Common myeloid progenitor, CD34-positive (primary cell): ENCODE results near the gene AMPD2.
A peak's percentile ranks its signal among the peaks of the same experiment; 100 is the strongest.
"Not testable (repeated sequence)": the region's sequence is repeated elsewhere in the genome, so short reads cannot be mapped to it uniquely, and the experiment has no call there.

Source experiments
- CTCF ChIA-PET: fragments of 350-600 bp; sonication (Branson Sonifier 250); formaldehyde crosslinking; loops from one replicate; lab custom pipeline; 2021; ENCODE audit warnings: antibody characterized with exemption; lab: Charles Lee
- POLR2A ChIA-PET: fragments of 350-600 bp; sonication (Branson Sonifier 250); formaldehyde crosslinking; loops from one replicate; lab custom pipeline; 2021; ENCODE audit warnings: antibody characterized with exemption; lab: Charles Lee
- DNase-seq, 3 donors: peaks; one replicate each; pipeline versions ENCODE4 v3.0.0 to v3.0.0-alpha.2; 2013
- H3K27ac ChIP-seq, 2 experiments: 1 replicate in 1 of 2; 2 replicates in 1 of 2; pipeline ENCODE4 v1.7.0; 2013; ENCODE audit warnings: inconsistent platforms in 2 of 2, low read length in 2 of 2, mild to moderate bottlenecking in 2 of 2, low read depth in 1 of 2, moderate library complexity in 1 of 2; ENCODE audit not compliant: severe bottlenecking in 2 of 2, insufficient read depth in 1 of 2, poor library complexity in 1 of 2
- H3K27me3 ChIP-seq, 5 experiments: replicated peaks in 2 of 5; 1 replicate in 3 of 5; 2 replicates in 2 of 5; pipeline versions ENCODE4 v1.6.1 to v1.7.0; 2013; ENCODE audit warnings: low read length in 4 of 5, mild to moderate bottlenecking in 2 of 5, moderate library complexity in 2 of 5, inconsistent platforms in 1 of 5; ENCODE audit not compliant: insufficient read depth in 5 of 5, control insufficient read depth in 4 of 5
- H3K36me3 ChIP-seq, 4 experiments: 1 replicate in 2 of 4; 2 replicates in 2 of 4; pipeline versions ENCODE4 v1.6.1 to v1.7.0; 2013; ENCODE audit warnings: low read length in 3 of 4, control low read depth in 1 of 4, mild to moderate bottlenecking in 1 of 4; ENCODE audit not compliant: control insufficient read depth in 4 of 4, insufficient read depth in 4 of 4
- H3K4me1 ChIP-seq, 4 experiments: 1 replicate in 3 of 4; 2 replicates in 1 of 4; pipeline versions ENCODE4 v1.6.1 to v1.7.1; 2013; ENCODE audit warnings: low read length in 3 of 4, mild to moderate bottlenecking in 3 of 4, control low read depth in 1 of 4, inconsistent platforms in 1 of 4, moderate library complexity in 1 of 4; ENCODE audit not compliant: control insufficient read depth in 4 of 4, insufficient read depth in 4 of 4; ENCODE audit errors: control extremely low read depth in 1 of 4
- H3K4me3 ChIP-seq, 7 experiments: 1 replicate in 4 of 7; 2 replicates in 3 of 7; pipeline versions ENCODE4 v1.5.1 to v1.7.0; 2013; ENCODE audit warnings: mild to moderate bottlenecking in 7 of 7, low read length in 6 of 7, moderate library complexity in 6 of 7, inconsistent platforms in 2 of 7, low read depth in 2 of 7, control low read depth in 1 of 7; ENCODE audit not compliant: insufficient read depth in 4 of 7, control insufficient read depth in 1 of 7; ENCODE audit errors: extremely low read depth in 1 of 7
- H3K9me3 ChIP-seq, 5 experiments: 1 replicate in 4 of 5; 2 replicates in 1 of 5; pipeline versions ENCODE4 v1.6.1 to v1.7.1; 2013; ENCODE audit warnings: low read length in 4 of 5, mild to moderate bottlenecking in 2 of 5, inconsistent platforms in 1 of 5, low read depth in 1 of 5, moderate library complexity in 1 of 5; ENCODE audit not compliant: control insufficient read depth in 4 of 5, insufficient read depth in 2 of 5; ENCODE audit errors: control extremely low read depth in 1 of 5
- WGBS: methylation state at CpG from one replicate; pipeline ENCODE4 v1.1.5; 2013; ENCODE audit not compliant: insufficient coverage; 5-methylcytosine and 5-hydroxymethylcytosine counted together

Gene AMPD2

GRCh38 chr1:109659997-109660690, 40.5 kb downstream of the AMPD2 start:
- POLR2A ChIA-PET = no interaction called here
- CTCF ChIA-PET = interaction anchor here (5.3 to 15.1 kb wide), 2 partner anchors 10 to 22 kb away, joined by 27 to 233 read pairs; no protein-coding TSS in a partner anchor

GRCh38 chr1:109660691-109661026, 41.0 kb downstream of the AMPD2 start:
- DNase-seq, H3K27ac ChIP-seq, POLR2A ChIA-PET, H3K27me3 ChIP-seq, H3K4me3 ChIP-seq, H3K9me3 ChIP-seq: not testable (repeated sequence)
- 67% methylated on average over 1 of the region's 4 CpGs for WGBS
- CTCF ChIA-PET = interaction anchor here (5.3 to 15.1 kb wide), 2 partner anchors 11 to 23 kb away, joined by 27 to 233 read pairs; no protein-coding TSS in a partner anchor
- Histone ChIP-seq H3K4me1 (peaks cover 3 to 31% (median 24%) of the 10 kb centered on the region in 4 experiments), H3K36me3 (peaks cover 0 to 23% (median 7%) of the 10 kb centered on the region in 4 experiments)

More at GRCh38 chr1:109659997-109660690, 40.5 kb downstream of the AMPD2 start:
- no peak for DNase-seq
- H3K27ac ChIP-seq = no peak overlapping the region
- H3K4me3 ChIP-seq = no peak overlapping the region
- no peaks in the 10 kb centered on the region for H3K27me3 ChIP-seq
- peaks cover 3 to 36% (median 29%) of the 10 kb centered on the region in 4 experiments for H3K4me1 ChIP-seq
- peaks cover 0 to 23% (median 7%) of the 10 kb centered on the region in 4 experiments for H3K36me3 ChIP-seq
- no peaks in the 10 kb centered on the region for H3K9me3 ChIP-seq
- WGBS = 78% methylated on average over 1 of the region's 5 CpGs

GRCh38 chr1:109661391-109661790, 41.8 kb downstream of the AMPD2 start:
- 86% methylated on average over 2 of the region's 2 CpGs for WGBS
- ChIA-PET CTCF (interaction anchor here (1.2 to 15.1 kb wide), 3 partner anchors 11 to 120 kb away, joined by 3 to 233 read pairs (median 27); no protein-coding TSS in a partner anchor), POLR2A (no interaction called here)
- H3K27me3 ChIP-seq = no peaks in the 10 kb centered on the region
- H3K27ac ChIP-seq = no peak overlapping the region
- H3K4me3 ChIP-seq = no peak overlapping the region
- no peaks in the 10 kb centered on the region for H3K9me3 ChIP-seq
- H3K36me3 ChIP-seq = peaks cover 0 to 23% (median 7%) of the 10 kb centered on the region in 4 experiments
- no peak for DNase-seq
- H3K4me1 ChIP-seq = peaks cover 3 to 24% (median 20%) of the 10 kb centered on the region in 4 experiments

GRCh38 chr1:109664671-109665070, 45.0 kb downstream of the AMPD2 start:
- no peak overlapping the region for H3K4me3 ChIP-seq
- ChIA-PET POLR2A (no interaction called here), CTCF (no interaction called here)
- H3K9me3 ChIP-seq = no peaks in the 10 kb centered on the region
- H3K27me3 ChIP-seq = no peaks in the 10 kb centered on the region
- H3K27ac ChIP-seq = no peak overlapping the region
- WGBS = no CpG with 5 or more reads among the region's 1 CpG
- DNase-seq = no peak
- H3K4me1 ChIP-seq = peaks cover 3 to 25% (median 21%) of the 10 kb centered on the region in 4 experiments
- H3K36me3 ChIP-seq = peaks cover 0 to 10% (median 6%) of the 10 kb centered on the region in 4 experiments

GRCh38 chr1:109667452-109668122, 48.0 kb downstream of the AMPD2 start, which contains the start of gene GSTM2:
GSTM2 (plus strand) TSS chr1:109668057; CDS start chr1:109668116, 59 bp downstream.
- CTCF ChIA-PET = interaction anchor here (0.6 to 1.6 kb wide), 5 partner anchors 10 to 153 kb away, joined by 3 to 7 read pairs (median 4); partner anchors contain the start of gene GSTM4
- Histone ChIP-seq H3K27ac (peak within 1 kb of the TSS in 1 of 2 experiments; percentile 29), H3K9me3 (no peaks in the 10 kb centered on the region), H3K27me3 (no peaks in the 10 kb centered on the region), H3K4me1 (peaks cover 0 to 25% (median 19%) of the 10 kb centered on the region in 4 experiments), H3K4me3 (peak within 1 kb of the TSS; percentile 27 to 76 (median 48)), H3K36me3 (no peaks in the 10 kb centered on the region)
- WGBS = 15% methylated on average over 10 of the region's 22 CpGs
- DNase-seq = peak; percentile 78 to 85 (median 82)
- POLR2A ChIA-PET = no interaction called here

GRCh38 chr1:109668123-109668775, 48.6 kb downstream of the AMPD2 start:
- H3K27ac ChIP-seq = peak overlapping the region in 1 of 2 experiments; percentile 14
- POLR2A ChIA-PET = no interaction called here

More at GRCh38 chr1:109668123-109668775, 48.6 kb downstream of the AMPD2 start:
- Histone ChIP-seq H3K36me3 (peaks cover 0 to 2% (median 0%) of the 10 kb centered on the region in 4 experiments), H3K4me3 (peak overlapping the region; percentile 27 to 76 (median 48)), H3K4me1 (peaks cover 0 to 25% (median 19%) of the 10 kb centered on the region in 4 experiments), H3K27me3 (no peaks in the 10 kb centered on the region), H3K9me3 (no peaks in the 10 kb centered on the region)
- WGBS = 14% methylated on average over 16 of the region's 26 CpGs
- CTCF ChIA-PET = interaction anchor here (0.7 to 1.6 kb wide), 6 partner anchors 11 to 108 kb away, joined by 3 to 7 read pairs (median 5); partner anchors contain the start of gene GSTM4
- no peak for DNase-seq
